DND-41 (cell line): ENCODE results near the gene TMPRSS11E.

Source experiments
- CTCF ChIP-seq: IDR thresholded peaks from 2 replicates; pipeline ENCODE4 v1.5.1; 2012; ENCODE audit warnings: borderline replicate concordance, low read length, moderate library complexity, mild to moderate bottlenecking; ENCODE audit not compliant: poor library complexity, severe bottlenecking; ENCODE audit errors: extremely low read depth
- EZH2 ChIP-seq: IDR thresholded peaks from 3 replicates; pipeline ENCODE4 v1.6.1; 2012; ENCODE audit warnings: borderline replicate concordance, low read depth, mild to moderate bottlenecking, moderate library complexity, low read length, inconsistent platforms; ENCODE audit not compliant: severe bottlenecking

- TF ChIP-seq CTCF (no peak), EZH2 (no peak)
Measured at GRCh38 chr4:68466185-68466584, 18.9 kb downstream of the TMPRSS11E start.
